Measurements from ENCODE around the gene LRRC28. TPM values are rescaled to one million over a fixed set of nuclear protein-coding genes. Genes with fewer than 3 reads are reported as not detected.

The LRRC28 gene
- total RNA-seq, 1 donor from 2014 or later = 22.9 TPM

DNA sequence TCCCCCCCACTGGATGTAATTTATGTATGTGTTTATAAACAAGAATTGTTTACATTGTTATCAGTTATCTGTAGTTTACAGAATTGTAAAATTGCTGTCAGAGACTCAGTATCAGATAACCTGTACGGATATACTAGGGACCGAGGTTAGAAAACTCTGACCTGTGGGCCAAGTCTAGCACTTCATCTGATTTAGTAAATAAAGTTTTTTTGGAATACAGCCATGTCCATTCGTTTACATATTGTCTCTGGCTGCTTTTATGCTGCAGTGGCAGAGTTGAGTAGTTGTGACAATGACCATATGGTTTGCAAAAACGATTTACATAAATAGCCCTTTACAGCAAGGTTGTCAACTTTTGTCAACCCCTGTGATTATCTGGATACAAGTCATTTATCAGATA lies 52.6 kb downstream of the LRRC28 start:
- Histone ChIP-seq H3K27ac (replicated peaks) (no peak overlapping the region), H3K27me3 (ENCODE audit: low read depth) (no peaks in the 10 kb centered on the region), H3K36me3 (no peaks in the 10 kb centered on the region), H3K4me3 (no peak overlapping the region), H3K9me3 (replicated peaks) (no peaks in the 10 kb centered on the region), H3K4me1 (peaks cover 30% of the 10 kb centered on the region)
- DNase-seq = no peak
- intact Hi-C loops (cut with micrococcal nuclease) = no loop called here
- TF ChIP-seq CTCF (IDR thresholded peaks at IDR 0.05; ENCODE audit: borderline replicate concordance) = no peak

GRCh38 chr15:99305761-99306505 lies 54.7 kb downstream of the LRRC28 start:
- TF ChIP-seq CTCF (IDR thresholded peaks at IDR 0.05; ENCODE audit: borderline replicate concordance) = no peak
- Histone ChIP-seq H3K4me3 (peak overlapping the region; percentile 51), H3K9me3 (replicated peaks) (no peaks in the 10 kb centered on the region), H3K27me3 (ENCODE audit: low read depth) (no peaks in the 10 kb centered on the region), H3K36me3 (no peaks in the 10 kb centered on the region), H3K27ac (replicated peaks) (peak overlapping the region; percentile 83), H3K4me1 (peaks cover 30% of the 10 kb centered on the region)
- peak; percentile 59 for DNase-seq
- intact Hi-C loops (cut with micrococcal nuclease) = no loop called here

DNA sequence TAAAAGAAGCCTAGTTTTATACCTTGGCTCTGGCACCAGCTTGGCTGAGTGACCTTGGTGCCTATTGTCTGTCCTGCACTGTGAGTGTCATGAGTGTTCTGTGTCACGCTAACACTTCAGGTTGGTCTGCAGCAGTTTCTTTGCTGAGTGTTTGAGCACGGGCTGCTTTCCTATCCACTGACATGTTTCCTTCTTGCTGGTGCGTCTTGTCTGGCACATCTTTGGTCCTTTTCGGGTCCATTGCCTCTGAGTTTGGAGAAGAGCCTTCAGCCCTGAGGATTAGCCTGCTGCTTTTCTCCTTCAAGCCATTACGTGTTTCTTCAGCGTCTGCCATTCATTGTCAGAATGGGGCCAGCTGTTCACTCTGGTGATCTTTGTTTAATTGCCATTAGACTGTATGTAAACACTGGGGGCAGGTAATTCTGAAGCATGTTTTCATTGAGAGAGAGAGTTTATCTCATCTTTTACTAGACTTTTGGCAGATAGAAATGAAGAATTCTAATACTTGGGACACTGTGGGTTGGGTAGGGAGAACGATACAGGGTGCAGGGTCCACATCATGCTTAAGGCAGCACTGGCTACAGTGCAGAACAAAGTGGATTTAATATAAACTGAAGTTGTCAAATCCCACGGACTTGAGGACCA lies 55.5 kb downstream of the LRRC28 start:
- H3K9me3 ChIP-seq (replicated peaks) = peaks cover 3% of the 10 kb centered on the region
- intact Hi-C loops (cut with micrococcal nuclease) = no loop called here
- no peak for DNase-seq
- TF ChIP-seq CTCF (IDR thresholded peaks at IDR 0.05; ENCODE audit: borderline replicate concordance) = no peak
- H3K4me1 ChIP-seq = peaks cover 30% of the 10 kb centered on the region
- peak overlapping the region; percentile 83 for H3K27ac ChIP-seq (replicated peaks)
- no peaks in the 10 kb centered on the region for H3K36me3 ChIP-seq
- no peaks in the 10 kb centered on the region for H3K27me3 ChIP-seq (ENCODE audit: low read depth)
- H3K4me3 ChIP-seq = peak overlapping the region; percentile 51

- peaks cover 12% of the 10 kb centered on the region for H3K9me3 ChIP-seq (replicated peaks)
- H3K4me1 ChIP-seq = peaks cover 30% of the 10 kb centered on the region
- H3K4me3 ChIP-seq = peak overlapping the region; percentile 51
- intact Hi-C loops (cut with micrococcal nuclease) = no loop called here
- no peak for DNase-seq
- H3K27ac ChIP-seq (replicated peaks) = peak overlapping the region; percentile 83
- no peaks in the 10 kb centered on the region for H3K27me3 ChIP-seq (ENCODE audit: low read depth)
- no peak for TF ChIP-seq CTCF (IDR thresholded peaks at IDR 0.05; ENCODE audit: borderline replicate concordance)
- peaks cover 8% of the 10 kb centered on the region for H3K36me3 ChIP-seq
These were observed 56.5 kb downstream of the LRRC28 start for GRCh38 chr15:99307735-99308134.

DNA sequence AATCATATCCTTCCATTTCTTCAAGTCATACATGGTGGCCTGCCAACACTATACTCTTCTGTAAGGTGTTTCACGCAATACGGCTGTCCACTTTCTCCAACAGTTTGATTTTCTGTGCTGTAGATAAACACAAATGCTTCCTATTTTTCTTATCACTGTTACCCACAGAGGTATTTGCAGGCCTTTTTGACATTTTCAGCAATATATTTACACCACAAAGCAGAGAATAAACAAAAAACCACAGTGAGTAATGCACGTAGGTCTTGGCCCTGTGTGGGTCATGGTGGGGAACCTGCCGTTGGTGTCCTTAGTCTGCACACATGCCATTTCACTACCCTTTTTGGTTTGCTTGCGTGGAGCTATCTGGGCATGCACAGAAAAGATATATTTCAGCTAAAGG lies 59.5 kb downstream of the LRRC28 start:
- H3K4me3 ChIP-seq = no peak overlapping the region
- intact Hi-C loops (cut with micrococcal nuclease) = no loop called here
- peaks cover 20% of the 10 kb centered on the region for H3K36me3 ChIP-seq
- no peak for DNase-seq
- TF ChIP-seq CTCF (IDR thresholded peaks at IDR 0.05; ENCODE audit: borderline replicate concordance) = no peak
- peaks cover 26% of the 10 kb centered on the region for H3K9me3 ChIP-seq (replicated peaks)
- no peak overlapping the region for H3K27ac ChIP-seq (replicated peaks)
- H3K4me1 ChIP-seq = peaks cover 20% of the 10 kb centered on the region
- H3K27me3 ChIP-seq (ENCODE audit: low read depth) = no peaks in the 10 kb centered on the region

All from left ventricle myocardium inferior (tissue), 1 donor.